RCC 7860 (cell line): ENCODE results near the gene PDE4DIP.
"Not testable (repeated sequence)": the region's sequence is repeated elsewhere in the genome, so short reads cannot be mapped to it uniquely, and the experiment has no call there.

ENCODE experiments used
- DNase-seq: peaks from one replicate; pipeline ENCODE4 v3.0.0-alpha.2; 2015; ENCODE audit warnings: low spot score
- FAIRE-seq: peaks from 2 replicates; lab custom pipeline; 2012; peaks lifted over from hg19 to GRCh38; lab: Jason Lieb, UNC

PDE4DIP gene

GRCh38 chr1:148966084-148966483 lies 121.9 kb downstream of the PDE4DIP start:
- peak; percentile 84 for FAIRE-seq
- DNase-seq, result not testable (repeated sequence)

GRCh38 chr1:148967580-148967979 lies 123.4 kb downstream of the PDE4DIP start:
- not testable (repeated sequence) for FAIRE-seq, DNase-seq

- FAIRE-seq, DNase-seq: not testable (repeated sequence)
Observed at GRCh38 chr1:148968682-148969081, 124.5 kb downstream of the PDE4DIP start.

- DNase-seq, result not testable (repeated sequence)
- FAIRE-seq, result peak; percentile 82
Observed at GRCh38 chr1:148969126-148969525, 124.9 kb downstream of the PDE4DIP start.

- peak; percentile 78 for FAIRE-seq
- peak; percentile 36 for DNase-seq
Observed at GRCh38 chr1:148975453-148975852, 131.2 kb downstream of the PDE4DIP start.

GRCh38 chr1:148975866-148976537 lies 131.8 kb downstream of the PDE4DIP start:
- FAIRE-seq (peak; percentile 83), DNase-seq (peak; percentile 21)

- not testable (repeated sequence) for FAIRE-seq, DNase-seq
Observed at GRCh38 chr1:148977785-148978184, 133.6 kb downstream of the PDE4DIP start.

GRCh38 chr1:148989378-148989777 lies 145.2 kb downstream of the PDE4DIP start:
- not testable (repeated sequence) for FAIRE-seq, DNase-seq

- not testable (repeated sequence) for DNase-seq
- FAIRE-seq, result peak; percentile 77
Observed at GRCh38 chr1:148990233-148990788, 146.1 kb downstream of the PDE4DIP start.

- FAIRE-seq, DNase-seq: not testable (repeated sequence)
Observed at GRCh38 chr1:148991818-148992217, 147.6 kb downstream of the PDE4DIP start.

- not testable (repeated sequence) for DNase-seq
Observed at GRCh38 chr1:148992364-148992763, 148.1 kb downstream of the PDE4DIP start.

GRCh38 chr1:148996449-148997224 lies 152.4 kb downstream of the PDE4DIP start:
- DNase-seq, FAIRE-seq: not testable (repeated sequence)

More at GRCh38 chr1:148992364-148992763, 148.1 kb downstream of the PDE4DIP start:
- peak; percentile 96 for FAIRE-seq

GRCh38 chr1:148997405-148997804 lies 153.2 kb downstream of the PDE4DIP start:
- DNase-seq, FAIRE-seq: not testable (repeated sequence)

- not testable (repeated sequence) for DNase-seq, FAIRE-seq
Observed at GRCh38 chr1:149002664-149003063, 158.4 kb downstream of the PDE4DIP start.

GRCh38 chr1:149008326-149008725 lies 164.1 kb downstream of the PDE4DIP start:
- DNase-seq, FAIRE-seq: not testable (repeated sequence)

GRCh38 chr1:149008769-149009168 lies 164.5 kb downstream of the PDE4DIP start:
- DNase-seq, FAIRE-seq: not testable (repeated sequence)

- not testable (repeated sequence) for DNase-seq, FAIRE-seq
Observed at GRCh38 chr1:149009761-149010160, 165.5 kb downstream of the PDE4DIP start.

GRCh38 chr1:149012599-149012998 lies 168.4 kb downstream of the PDE4DIP start:
- not testable (repeated sequence) for DNase-seq, FAIRE-seq

- FAIRE-seq, DNase-seq: not testable (repeated sequence)
Observed at GRCh38 chr1:149013513-149013912, 169.3 kb downstream of the PDE4DIP start.

- not testable (repeated sequence) for FAIRE-seq, DNase-seq
Observed at GRCh38 chr1:149015522-149015921, 171.3 kb downstream of the PDE4DIP start.

- not testable (repeated sequence) for FAIRE-seq, DNase-seq
Observed at GRCh38 chr1:149016626-149017025, 172.4 kb downstream of the PDE4DIP start.
